Measurements from ENCODE around the gene HEY2.

The HEY2 gene

DNA sequence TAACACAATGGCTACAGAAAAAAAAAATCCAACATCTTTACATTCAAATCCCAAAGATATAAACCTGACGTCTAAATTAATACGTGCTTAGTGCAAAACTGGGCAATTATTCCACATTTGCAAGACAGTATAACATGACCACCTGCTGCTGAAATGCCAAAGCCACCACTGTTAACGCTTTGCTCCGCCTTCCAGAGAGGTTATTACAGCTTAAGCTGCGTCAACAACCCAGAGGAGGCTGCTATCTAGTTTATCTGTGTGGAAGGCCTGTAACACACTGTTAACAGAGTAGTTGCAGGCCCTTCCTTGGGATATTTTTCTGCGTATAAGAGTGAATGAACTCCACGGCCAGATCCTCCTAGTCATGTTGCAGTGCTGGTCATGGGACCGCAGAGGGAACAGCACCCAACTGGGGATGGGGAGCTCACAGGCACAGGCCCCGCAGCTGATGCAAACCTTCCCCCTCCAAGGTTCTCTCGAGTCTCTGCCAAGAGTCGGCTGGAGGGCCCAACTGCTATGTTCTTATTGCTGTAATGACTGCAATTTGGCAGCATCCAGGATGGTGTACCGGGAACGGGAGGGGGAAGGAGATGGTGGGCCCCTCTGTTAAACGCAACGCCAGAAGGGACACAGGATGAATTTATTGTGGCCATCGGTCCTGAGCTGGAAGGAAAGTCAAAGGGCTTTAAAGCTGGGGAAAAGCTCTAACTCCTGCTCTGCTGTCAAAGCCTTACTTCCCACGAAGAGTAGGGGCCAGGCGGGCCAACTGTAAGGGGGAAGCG is 40.3 kb downstream of the HEY2 start (continued):
- TF ChIP-seq, protein P1, sequence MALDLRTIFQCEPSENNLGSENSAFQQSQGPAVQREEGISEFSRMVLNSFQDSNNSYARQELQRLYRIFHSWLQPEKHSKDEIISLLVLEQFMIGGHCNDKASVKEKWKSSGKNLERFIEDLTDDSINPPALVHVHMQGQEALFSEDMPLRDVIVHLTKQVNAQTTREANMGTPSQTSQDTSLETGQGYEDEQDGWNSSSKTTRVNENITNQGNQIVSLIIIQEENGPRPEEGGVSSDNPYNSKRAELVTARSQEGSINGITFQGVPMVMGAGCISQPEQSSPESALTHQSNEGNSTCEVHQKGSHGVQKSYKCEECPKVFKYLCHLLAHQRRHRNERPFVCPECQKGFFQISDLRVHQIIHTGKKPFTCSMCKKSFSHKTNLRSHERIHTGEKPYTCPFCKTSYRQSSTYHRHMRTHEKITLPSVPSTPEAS (tag by site-specific recombination; IDR thresholded peaks at IDR 0.05): peak; percentile 20; the same call in 1 of the 2 replicates
- TF ChIP-seq, protein P2, sequence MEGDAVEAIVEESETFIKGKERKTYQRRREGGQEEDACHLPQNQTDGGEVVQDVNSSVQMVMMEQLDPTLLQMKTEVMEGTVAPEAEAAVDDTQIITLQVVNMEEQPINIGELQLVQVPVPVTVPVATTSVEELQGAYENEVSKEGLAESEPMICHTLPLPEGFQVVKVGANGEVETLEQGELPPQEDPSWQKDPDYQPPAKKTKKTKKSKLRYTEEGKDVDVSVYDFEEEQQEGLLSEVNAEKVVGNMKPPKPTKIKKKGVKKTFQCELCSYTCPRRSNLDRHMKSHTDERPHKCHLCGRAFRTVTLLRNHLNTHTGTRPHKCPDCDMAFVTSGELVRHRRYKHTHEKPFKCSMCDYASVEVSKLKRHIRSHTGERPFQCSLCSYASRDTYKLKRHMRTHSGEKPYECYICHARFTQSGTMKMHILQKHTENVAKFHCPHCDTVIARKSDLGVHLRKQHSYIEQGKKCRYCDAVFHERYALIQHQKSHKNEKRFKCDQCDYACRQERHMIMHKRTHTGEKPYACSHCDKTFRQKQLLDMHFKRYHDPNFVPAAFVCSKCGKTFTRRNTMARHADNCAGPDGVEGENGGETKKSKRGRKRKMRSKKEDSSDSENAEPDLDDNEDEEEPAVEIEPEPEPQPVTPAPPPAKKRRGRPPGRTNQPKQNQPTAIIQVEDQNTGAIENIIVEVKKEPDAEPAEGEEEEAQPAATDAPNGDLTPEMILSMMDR (tag by site-specific recombination; IDR thresholded peaks at IDR 0.05): no peak
- TF ChIP-seq KLF1 (tag by site-specific recombination; IDR thresholded peaks at IDR 0.05) (no peak), ZNF623 (tag by site-specific recombination; IDR thresholded peaks at IDR 0.05) (no peak), MEIS1 (CRISPR knock-in tag; IDR thresholded peaks at IDR 0.05; ENCODE audit: borderline replicate concordance) (no peak), TCF7L2 (IDR thresholded peaks at IDR 0.05; ENCODE audit: borderline replicate concordance, low read depth, low read length) (no peak), ZNF792 (tag by site-specific recombination; IDR thresholded peaks at IDR 0.05) (no peak), ZNF610 (tag by site-specific recombination; IDR thresholded peaks at IDR 0.05; ENCODE audit: borderline replicate concordance) (no peak), ZNF658 (tag by site-specific recombination; IDR thresholded peaks at IDR 0.05) (no peak), EGR2 (tag by site-specific recombination; IDR thresholded peaks at IDR 0.05; ENCODE audit: low read depth) (no peak), ZNF140 (tag by site-specific recombination; IDR thresholded peaks at IDR 0.05) (no peak), ZNF555 (tag by site-specific recombination; conservative IDR thresholded peaks at IDR 0.05) (no peak), ZNF23 (tag by site-specific recombination; IDR thresholded peaks at IDR 0.05; ENCODE audit: borderline replicate concordance) (no peak), KLF9 (tag by site-specific recombination; IDR thresholded peaks at IDR 0.05; ENCODE audit: low read depth) (no peak), ZNF10 (tag by site-specific recombination; IDR thresholded peaks at IDR 0.05) (no peak), ZNF184 (tag by site-specific recombination; IDR thresholded peaks at IDR 0.05) (no peak), SP3 (tag by site-specific recombination; IDR thresholded peaks at IDR 0.05) (no peak), ZBTB17 (tag by site-specific recombination; IDR thresholded peaks at IDR 0.05) (peak; percentile 70), ZNF433 (tag by site-specific recombination; IDR thresholded peaks at IDR 0.05; ENCODE audit: low read depth) (no peak)
- TF ChIP-seq, protein P3, sequence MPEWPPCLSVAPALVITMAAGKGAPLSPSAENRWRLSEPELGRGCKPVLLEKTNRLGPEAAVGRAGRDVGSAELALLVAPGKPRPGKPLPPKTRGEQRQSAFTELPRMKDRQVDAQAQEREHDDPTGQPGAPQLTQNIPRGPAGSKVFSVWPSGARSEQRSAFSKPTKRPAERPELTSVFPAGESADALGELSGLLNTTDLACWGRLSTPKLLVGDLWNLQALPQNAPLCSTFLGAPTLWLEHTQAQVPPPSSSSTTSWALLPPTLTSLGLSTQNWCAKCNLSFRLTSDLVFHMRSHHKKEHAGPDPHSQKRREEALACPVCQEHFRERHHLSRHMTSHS (tag by site-specific recombination; IDR thresholded peaks at IDR 0.05): no peak
- TF ChIP-seq, protein P4, sequence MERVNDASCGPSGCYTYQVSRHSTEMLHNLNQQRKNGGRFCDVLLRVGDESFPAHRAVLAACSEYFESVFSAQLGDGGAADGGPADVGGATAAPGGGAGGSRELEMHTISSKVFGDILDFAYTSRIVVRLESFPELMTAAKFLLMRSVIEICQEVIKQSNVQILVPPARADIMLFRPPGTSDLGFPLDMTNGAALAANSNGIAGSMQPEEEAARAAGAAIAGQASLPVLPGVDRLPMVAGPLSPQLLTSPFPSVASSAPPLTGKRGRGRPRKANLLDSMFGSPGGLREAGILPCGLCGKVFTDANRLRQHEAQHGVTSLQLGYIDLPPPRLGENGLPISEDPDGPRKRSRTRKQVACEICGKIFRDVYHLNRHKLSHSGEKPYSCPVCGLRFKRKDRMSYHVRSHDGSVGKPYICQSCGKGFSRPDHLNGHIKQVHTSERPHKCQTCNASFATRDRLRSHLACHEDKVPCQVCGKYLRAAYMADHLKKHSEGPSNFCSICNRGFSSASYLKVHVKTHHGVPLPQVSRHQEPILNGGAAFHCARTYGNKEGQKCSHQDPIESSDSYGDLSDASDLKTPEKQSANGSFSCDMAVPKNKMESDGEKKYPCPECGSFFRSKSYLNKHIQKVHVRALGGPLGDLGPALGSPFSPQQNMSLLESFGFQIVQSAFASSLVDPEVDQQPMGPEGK (tag by site-specific recombination; IDR thresholded peaks at IDR 0.05): peak; percentile 82
- TF ChIP-seq, protein P5, sequence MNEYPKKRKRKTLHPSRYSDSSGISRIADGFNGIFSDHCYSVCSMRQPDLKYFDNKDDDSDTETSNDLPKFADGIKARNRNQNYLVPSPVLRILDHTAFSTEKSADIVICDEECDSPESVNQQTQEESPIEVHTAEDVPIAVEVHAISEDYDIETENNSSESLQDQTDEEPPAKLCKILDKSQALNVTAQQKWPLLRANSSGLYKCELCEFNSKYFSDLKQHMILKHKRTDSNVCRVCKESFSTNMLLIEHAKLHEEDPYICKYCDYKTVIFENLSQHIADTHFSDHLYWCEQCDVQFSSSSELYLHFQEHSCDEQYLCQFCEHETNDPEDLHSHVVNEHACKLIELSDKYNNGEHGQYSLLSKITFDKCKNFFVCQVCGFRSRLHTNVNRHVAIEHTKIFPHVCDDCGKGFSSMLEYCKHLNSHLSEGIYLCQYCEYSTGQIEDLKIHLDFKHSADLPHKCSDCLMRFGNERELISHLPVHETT (tag by site-specific recombination; IDR thresholded peaks at IDR 0.05): no peak
- TF ChIP-seq, protein P6, sequence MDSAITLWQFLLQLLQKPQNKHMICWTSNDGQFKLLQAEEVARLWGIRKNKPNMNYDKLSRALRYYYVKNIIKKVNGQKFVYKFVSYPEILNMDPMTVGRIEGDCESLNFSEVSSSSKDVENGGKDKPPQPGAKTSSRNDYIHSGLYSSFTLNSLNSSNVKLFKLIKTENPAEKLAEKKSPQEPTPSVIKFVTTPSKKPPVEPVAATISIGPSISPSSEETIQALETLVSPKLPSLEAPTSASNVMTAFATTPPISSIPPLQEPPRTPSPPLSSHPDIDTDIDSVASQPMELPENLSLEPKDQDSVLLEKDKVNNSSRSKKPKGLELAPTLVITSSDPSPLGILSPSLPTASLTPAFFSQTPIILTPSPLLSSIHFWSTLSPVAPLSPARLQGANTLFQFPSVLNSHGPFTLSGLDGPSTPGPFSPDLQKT (IDR thresholded peaks at IDR 0.05; ENCODE audit: borderline replicate concordance, low read depth, low read length): no peak
- TF ChIP-seq, protein P7, sequence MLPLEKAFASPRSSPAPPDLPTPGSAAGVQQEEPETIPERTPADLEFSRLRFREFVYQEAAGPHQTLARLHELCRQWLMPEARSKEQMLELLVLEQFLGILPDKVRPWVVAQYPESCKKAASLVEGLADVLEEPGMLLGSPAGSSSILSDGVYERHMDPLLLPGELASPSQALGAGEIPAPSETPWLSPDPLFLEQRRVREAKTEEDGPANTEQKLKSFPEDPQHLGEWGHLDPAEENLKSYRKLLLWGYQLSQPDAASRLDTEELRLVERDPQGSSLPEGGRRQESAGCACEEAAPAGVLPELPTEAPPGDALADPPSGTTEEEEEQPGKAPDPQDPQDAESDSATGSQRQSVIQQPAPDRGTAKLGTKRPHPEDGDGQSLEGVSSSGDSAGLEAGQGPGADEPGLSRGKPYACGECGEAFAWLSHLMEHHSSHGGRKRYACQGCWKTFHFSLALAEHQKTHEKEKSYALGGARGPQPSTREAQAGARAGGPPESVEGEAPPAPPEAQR (tag by site-specific recombination; IDR thresholded peaks at IDR 0.05): no peak
- TF ChIP-seq, protein P8, sequence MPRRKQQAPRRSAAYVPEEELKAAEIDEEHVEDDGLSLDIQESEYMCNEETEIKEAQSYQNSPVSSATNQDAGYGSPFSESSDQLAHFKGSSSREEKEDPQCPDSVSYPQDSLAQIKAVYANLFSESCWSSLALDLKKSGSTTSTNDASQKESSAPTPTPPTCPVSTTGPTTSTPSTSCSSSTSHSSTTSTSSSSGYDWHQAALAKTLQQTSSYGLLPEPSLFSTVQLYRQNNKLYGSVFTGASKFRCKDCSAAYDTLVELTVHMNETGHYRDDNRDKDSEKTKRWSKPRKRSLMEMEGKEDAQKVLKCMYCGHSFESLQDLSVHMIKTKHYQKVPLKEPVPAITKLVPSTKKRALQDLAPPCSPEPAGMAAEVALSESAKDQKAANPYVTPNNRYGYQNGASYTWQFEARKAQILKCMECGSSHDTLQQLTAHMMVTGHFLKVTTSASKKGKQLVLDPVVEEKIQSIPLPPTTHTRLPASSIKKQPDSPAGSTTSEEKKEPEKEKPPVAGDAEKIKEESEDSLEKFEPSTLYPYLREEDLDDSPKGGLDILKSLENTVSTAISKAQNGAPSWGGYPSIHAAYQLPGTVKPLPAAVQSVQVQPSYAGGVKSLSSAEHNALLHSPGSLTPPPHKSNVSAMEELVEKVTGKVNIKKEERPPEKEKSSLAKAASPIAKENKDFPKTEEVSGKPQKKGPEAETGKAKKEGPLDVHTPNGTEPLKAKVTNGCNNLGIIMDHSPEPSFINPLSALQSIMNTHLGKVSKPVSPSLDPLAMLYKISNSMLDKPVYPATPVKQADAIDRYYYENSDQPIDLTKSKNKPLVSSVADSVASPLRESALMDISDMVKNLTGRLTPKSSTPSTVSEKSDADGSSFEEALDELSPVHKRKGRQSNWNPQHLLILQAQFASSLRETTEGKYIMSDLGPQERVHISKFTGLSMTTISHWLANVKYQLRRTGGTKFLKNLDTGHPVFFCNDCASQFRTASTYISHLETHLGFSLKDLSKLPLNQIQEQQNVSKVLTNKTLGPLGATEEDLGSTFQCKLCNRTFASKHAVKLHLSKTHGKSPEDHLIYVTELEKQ (tag by site-specific recombination; IDR thresholded peaks at IDR 0.05; ENCODE audit: borderline replicate concordance): no peak

All from HEK293 (cell line).